Adrenal gland (tissue), 5 donors: ENCODE results near the gene SYNDIG1.

Experiments used
- CTCF ChIP-seq, 6 experiments: fragments of 450-650 bp in 4 of 6; fragments of 200-600 bp in 2 of 6; sonication (generic) in 1 of 6; IDR thresholded peaks; 1 replicate in 5 of 6; 2 replicates in 1 of 6; pipeline versions ENCODE4 v1.5.1 to v1.8.0; 2016 to 2021; ENCODE audit warnings: antibody characterized with exemption in 6 of 6, mild to moderate bottlenecking in 2 of 6, moderate library complexity in 1 of 6
- POLR2A ChIP-seq, 2 donors: fragments of 450-650 bp; IDR thresholded peaks; one replicate each; pipeline ENCODE4 v1.6.1; 2017; ENCODE audit warnings: antibody characterized with exemption in 2 of 2, mild to moderate bottlenecking in 2 of 2, moderate library complexity in 1 of 2
- donor health status: DM: no; HTN: no; CAD: no.

- TF ChIP-seq CTCF (IDR thresholded peaks at IDR 0.05): no peak
- TF ChIP-seq POLR2A (IDR thresholded peaks at IDR 0.05): no peak
Measured at GRCh38 chr20:24633521-24633920, 164.1 kb downstream of the SYNDIG1 start.
